GM12801 (cell line): ENCODE measurements around the gene TAPBPL.

Experiments
- TF ChIP-seq, protein P1 (sequence below): IDR thresholded peaks from one replicate; pipeline ENCODE4 v1.5.1; 2011; ENCODE audit warnings: control low read depth; ENCODE audit not compliant: insufficient read length; ENCODE audit errors: extremely low read depth

TAPBPL gene

DNA sequence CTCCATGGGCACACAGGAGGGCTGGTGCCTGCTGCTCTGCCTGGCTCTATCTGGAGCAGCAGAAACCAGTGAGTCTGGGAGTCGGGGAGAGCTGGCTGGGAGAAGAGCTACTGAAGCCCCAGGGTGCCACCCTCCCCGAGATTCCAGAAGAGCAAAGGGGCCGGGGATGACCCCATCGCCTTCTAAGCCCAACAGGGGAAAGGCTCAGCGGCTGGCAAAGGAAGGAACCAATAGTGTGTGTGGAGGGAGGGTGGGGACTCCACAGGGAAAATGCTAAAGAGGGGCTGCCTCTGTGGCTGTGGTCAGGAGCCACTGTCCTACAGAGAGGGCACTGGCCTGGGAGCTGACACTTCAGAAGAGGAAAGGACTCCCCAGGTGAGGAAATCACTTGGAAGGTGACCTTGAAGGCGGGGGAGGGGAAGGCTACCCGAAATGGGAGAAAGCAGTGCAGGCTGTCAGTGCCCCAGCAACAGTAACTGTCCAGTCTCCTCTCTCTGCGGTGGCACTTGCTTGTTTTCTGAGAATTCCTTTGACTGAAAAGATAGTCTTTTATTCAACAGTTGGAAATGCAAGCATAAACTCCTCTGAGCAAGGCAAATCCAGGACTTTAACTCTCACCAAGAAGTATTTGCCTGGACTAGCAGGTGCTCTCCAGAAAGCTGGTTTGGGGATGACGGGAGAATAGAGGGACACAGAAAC lies 552 bp downstream of the TAPBPL start:
- TF ChIP-seq, protein P1, sequence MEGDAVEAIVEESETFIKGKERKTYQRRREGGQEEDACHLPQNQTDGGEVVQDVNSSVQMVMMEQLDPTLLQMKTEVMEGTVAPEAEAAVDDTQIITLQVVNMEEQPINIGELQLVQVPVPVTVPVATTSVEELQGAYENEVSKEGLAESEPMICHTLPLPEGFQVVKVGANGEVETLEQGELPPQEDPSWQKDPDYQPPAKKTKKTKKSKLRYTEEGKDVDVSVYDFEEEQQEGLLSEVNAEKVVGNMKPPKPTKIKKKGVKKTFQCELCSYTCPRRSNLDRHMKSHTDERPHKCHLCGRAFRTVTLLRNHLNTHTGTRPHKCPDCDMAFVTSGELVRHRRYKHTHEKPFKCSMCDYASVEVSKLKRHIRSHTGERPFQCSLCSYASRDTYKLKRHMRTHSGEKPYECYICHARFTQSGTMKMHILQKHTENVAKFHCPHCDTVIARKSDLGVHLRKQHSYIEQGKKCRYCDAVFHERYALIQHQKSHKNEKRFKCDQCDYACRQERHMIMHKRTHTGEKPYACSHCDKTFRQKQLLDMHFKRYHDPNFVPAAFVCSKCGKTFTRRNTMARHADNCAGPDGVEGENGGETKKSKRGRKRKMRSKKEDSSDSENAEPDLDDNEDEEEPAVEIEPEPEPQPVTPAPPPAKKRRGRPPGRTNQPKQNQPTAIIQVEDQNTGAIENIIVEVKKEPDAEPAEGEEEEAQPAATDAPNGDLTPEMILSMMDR = no peak

- TF ChIP-seq, protein P1 = no peak
Observed at GRCh38 chr12:6452944-6453630, 1.2 kb downstream of the TAPBPL start.

DNA sequence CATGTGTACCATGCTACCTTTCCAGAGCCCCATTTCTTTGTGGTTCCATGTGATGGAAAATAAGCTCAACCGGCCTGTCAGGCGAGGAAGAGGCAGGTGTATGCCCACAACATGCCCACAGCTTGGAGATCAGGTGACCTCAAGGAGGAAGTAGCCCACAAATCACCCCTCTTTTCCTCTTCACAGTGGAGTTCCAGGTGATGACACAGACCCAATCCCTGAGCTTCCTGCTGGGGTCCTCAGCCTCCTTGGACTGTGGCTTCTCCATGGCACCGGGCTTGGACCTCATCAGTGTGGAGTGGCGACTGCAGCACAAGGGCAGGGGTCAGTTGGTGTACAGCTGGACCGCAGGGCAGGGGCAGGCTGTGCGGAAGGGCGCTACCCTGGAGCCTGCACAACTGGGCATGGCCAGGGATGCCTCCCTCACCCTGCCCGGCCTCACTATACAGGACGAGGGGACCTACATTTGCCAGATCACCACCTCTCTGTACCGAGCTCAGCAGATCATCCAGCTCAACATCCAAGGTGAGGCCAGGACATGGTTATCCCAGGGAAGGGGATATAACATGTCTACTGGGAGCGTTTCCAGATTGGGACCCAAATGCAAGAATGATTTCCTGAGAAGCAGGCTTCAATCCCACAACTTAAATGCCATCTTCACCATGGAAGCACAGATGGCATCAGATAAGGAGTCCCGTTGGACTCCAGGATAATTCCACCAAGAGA lies 5.5 kb downstream of the TAPBPL start:
- TF ChIP-seq, protein P1 = no peak

DNA sequence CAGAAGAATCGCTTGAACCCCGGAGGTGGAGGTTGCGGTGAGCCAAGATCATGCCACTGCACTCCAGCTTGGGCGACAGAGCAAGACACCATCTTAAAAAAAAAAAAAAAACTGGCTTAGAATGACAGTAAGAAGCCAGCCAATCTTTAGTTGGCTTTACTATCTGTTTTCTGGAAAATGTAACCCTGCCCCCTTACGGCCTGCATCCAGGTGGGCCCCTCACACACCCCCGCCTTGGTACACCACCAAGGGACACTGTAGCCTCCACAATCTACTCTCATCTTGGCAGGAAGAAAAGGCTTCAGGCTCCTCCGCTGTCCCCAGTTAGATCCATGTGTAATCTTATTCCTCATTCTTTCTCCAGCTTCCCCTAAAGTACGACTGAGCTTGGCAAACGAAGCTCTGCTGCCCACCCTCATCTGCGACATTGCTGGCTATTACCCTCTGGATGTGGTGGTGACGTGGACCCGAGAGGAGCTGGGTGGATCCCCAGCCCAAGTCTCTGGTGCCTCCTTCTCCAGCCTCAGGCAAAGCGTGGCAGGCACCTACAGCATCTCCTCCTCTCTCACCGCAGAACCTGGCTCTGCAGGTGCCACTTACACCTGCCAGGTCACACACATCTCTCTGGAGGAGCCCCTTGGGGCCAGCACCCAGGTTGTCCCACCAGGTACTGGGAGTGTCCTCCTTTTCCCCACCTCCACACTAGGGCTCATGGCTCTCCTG lies 6.6 kb downstream of the TAPBPL start:
- TF ChIP-seq, protein P1 = no peak

- TF ChIP-seq, protein P1 = no peak
Observed at GRCh38 chr12:6459004-6459337, 7.1 kb downstream of the TAPBPL start.

DNA sequence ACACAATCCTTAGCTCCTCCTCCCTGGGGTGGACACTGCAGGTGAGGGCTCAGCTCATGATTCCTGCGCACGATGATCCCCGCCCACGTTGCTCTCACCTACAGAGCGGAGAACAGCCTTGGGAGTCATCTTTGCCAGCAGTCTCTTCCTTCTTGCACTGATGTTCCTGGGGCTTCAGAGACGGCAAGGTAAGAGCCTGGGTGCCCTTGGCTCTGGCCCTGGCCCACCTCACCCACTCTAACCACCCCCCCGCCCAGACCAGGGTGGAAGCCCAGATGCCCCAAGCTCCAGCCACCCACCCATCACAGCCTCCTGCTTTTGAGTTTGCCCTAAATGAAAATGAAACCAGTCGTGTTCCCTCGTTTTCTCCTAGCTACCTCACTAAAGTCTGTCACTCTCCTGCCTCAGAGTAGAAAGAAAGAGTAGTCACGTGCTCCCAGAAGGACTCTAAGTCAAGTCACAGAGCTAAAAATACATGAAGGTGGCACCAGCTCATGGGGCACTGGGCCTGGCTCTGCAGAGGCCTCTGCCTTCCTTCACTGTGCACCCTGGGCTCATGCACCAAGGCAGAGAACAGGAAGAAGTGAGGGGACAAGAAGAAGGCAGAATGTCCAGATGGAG lies 9.0 kb downstream of the TAPBPL start:
- TF ChIP-seq, protein P1 = no peak
